Activated T-helper 17 cell treated with anti-CD3 and anti-CD28 coated beads, Interleukin-2, amount 50 U/mL, for 72 hours (primary cell): ENCODE results near the gene CFHR2. TPM values are rescaled to one million over a fixed set of nuclear protein-coding genes. Genes with fewer than 3 reads are reported as not detected.
A peak's percentile ranks its signal among the peaks of the same experiment; 100 is the strongest.
"Not testable (repeated sequence)": the region's sequence is repeated elsewhere in the genome, so short reads cannot be mapped to it uniquely, and the experiment has no call there.

Experiments used
- ATAC-seq: fragments of 150-1000 bp; cut with Tn5 transposase; replicated peaks from 2 replicates; pipeline ENCODE4 v1.10.0; 2021; ENCODE audit warnings: mild to moderate bottlenecking, moderate library complexity
- H3K27ac Mint-ChIP-seq: one replicate; pipeline ENCODE4 v1.8.0; 2022; ENCODE audit warnings: mixed read lengths
- H3K27me3 Mint-ChIP-seq: one replicate; pipeline ENCODE4 v1.8.0; 2022; ENCODE audit warnings: mixed read lengths
- H3K36me3 Mint-ChIP-seq: one replicate; pipeline ENCODE4 v1.8.0; 2022; ENCODE audit warnings: low read depth, mild to moderate bottlenecking, mixed read lengths
- H3K4me1 Mint-ChIP-seq: one replicate; pipeline ENCODE4 v1.8.0; 2022; ENCODE audit warnings: mixed read lengths
- H3K4me3 Mint-ChIP-seq: one replicate; pipeline ENCODE4 v1.8.0; 2022; ENCODE audit warnings: mild to moderate bottlenecking, mixed read lengths
- H3K9me3 Mint-ChIP-seq: one replicate; pipeline ENCODE4 v1.8.0; 2022; ENCODE audit warnings: mixed read lengths
- total RNA-seq, 2 donors: library from RNA; stranded (reverse); gene quantifications; one replicate each; pipeline ENCODE4 v1.2.3, GENCODE V29; 2022

Gene CFHR2
- total RNA-seq, 2 donors from 2014 or later = not detected

GRCh38 chr1:196976278-196976677, 32.7 kb downstream of the CFHR2 start:
- H3K36me3 Mint-ChIP-seq = no peaks in the 10 kb centered on the region
- H3K4me3 Mint-ChIP-seq = no peak overlapping the region
- H3K9me3 Mint-ChIP-seq = no peaks in the 10 kb centered on the region
- H3K27me3 Mint-ChIP-seq = no peaks in the 10 kb centered on the region
- H3K27ac Mint-ChIP-seq = no peak overlapping the region
- ATAC-seq = no peak
- no peaks in the 10 kb centered on the region for H3K4me1 Mint-ChIP-seq

- H3K9me3 Mint-ChIP-seq = no peaks in the 10 kb centered on the region
- H3K4me3 Mint-ChIP-seq = no peak within 1 kb of the TSS
- no peak within 1 kb of the TSS for H3K27ac Mint-ChIP-seq
- H3K4me1 Mint-ChIP-seq = no peaks in the 10 kb centered on the region
- no peaks in the 10 kb centered on the region for H3K27me3 Mint-ChIP-seq
- no peak for ATAC-seq
- no peaks in the 10 kb centered on the region for H3K36me3 Mint-ChIP-seq
Measured at GRCh38 chr1:196977278-196977677, 33.7 kb downstream of the CFHR2 start, which contains the start of gene CFHR5. TSS of gene CFHR5 (plus strand) at chr1:196977556. CDS start at chr1:196977665, 109 bp downstream.

- no peaks in the 10 kb centered on the region for H3K36me3 Mint-ChIP-seq
- no peak for ATAC-seq
- H3K4me3 Mint-ChIP-seq = no peak overlapping the region
- no peaks in the 10 kb centered on the region for H3K27me3 Mint-ChIP-seq
- H3K9me3 Mint-ChIP-seq = no peaks in the 10 kb centered on the region
- no peak overlapping the region for H3K27ac Mint-ChIP-seq
- no peaks in the 10 kb centered on the region for H3K4me1 Mint-ChIP-seq
Measured at GRCh38 chr1:196980859-196981258, 37.3 kb downstream of the CFHR2 start.

- not testable (repeated sequence) for H3K27me3 Mint-ChIP-seq, H3K4me1 Mint-ChIP-seq, H3K4me3 Mint-ChIP-seq, H3K9me3 Mint-ChIP-seq, H3K27ac Mint-ChIP-seq, ATAC-seq, H3K36me3 Mint-ChIP-seq
Measured at GRCh38 chr1:196982247-196982646, 38.7 kb downstream of the CFHR2 start.

- H3K27ac Mint-ChIP-seq, H3K36me3 Mint-ChIP-seq, H3K4me1 Mint-ChIP-seq, H3K9me3 Mint-ChIP-seq, ATAC-seq, H3K27me3 Mint-ChIP-seq, H3K4me3 Mint-ChIP-seq: not testable (repeated sequence)
Measured at GRCh38 chr1:196991919-196992651, 48.5 kb downstream of the CFHR2 start.

- Mint-ChIP-seq H3K27ac (no peak overlapping the region), H3K9me3 (no peaks in the 10 kb centered on the region), H3K4me3 (no peak overlapping the region)
Measured at GRCh38 chr1:196993916-196994315, 50.4 kb downstream of the CFHR2 start.

GRCh38 chr1:196997423-196997822, 53.9 kb downstream of the CFHR2 start:
- no peak overlapping the region for H3K4me3 Mint-ChIP-seq
- ATAC-seq = peak; percentile 26
- H3K27ac Mint-ChIP-seq = no peak overlapping the region
- H3K4me1 Mint-ChIP-seq = no peaks in the 10 kb centered on the region
- no peaks in the 10 kb centered on the region for H3K36me3 Mint-ChIP-seq
- no peaks in the 10 kb centered on the region for H3K9me3 Mint-ChIP-seq
- H3K27me3 Mint-ChIP-seq = no peaks in the 10 kb centered on the region

More at GRCh38 chr1:196993916-196994315, 50.4 kb downstream of the CFHR2 start:
- no peaks in the 10 kb centered on the region for H3K27me3 Mint-ChIP-seq
- ATAC-seq = no peak
- no peaks in the 10 kb centered on the region for H3K36me3 Mint-ChIP-seq
- no peaks in the 10 kb centered on the region for H3K4me1 Mint-ChIP-seq

- Mint-ChIP-seq H3K36me3 (no peaks in the 10 kb centered on the region), H3K27ac (no peak overlapping the region), H3K4me1 (no peaks in the 10 kb centered on the region), H3K9me3 (no peaks in the 10 kb centered on the region), H3K27me3 (peaks cover 3% of the 10 kb centered on the region), H3K4me3 (no peak overlapping the region)
- no peak for ATAC-seq
Measured at GRCh38 chr1:197001828-197002227, 58.3 kb downstream of the CFHR2 start.

- no peak for ATAC-seq
- no peak overlapping the region for H3K4me3 Mint-ChIP-seq
- no peak overlapping the region for H3K27ac Mint-ChIP-seq
- peaks cover 3% of the 10 kb centered on the region for H3K27me3 Mint-ChIP-seq
- H3K9me3 Mint-ChIP-seq = no peaks in the 10 kb centered on the region
- no peaks in the 10 kb centered on the region for H3K36me3 Mint-ChIP-seq
- no peaks in the 10 kb centered on the region for H3K4me1 Mint-ChIP-seq
Measured at GRCh38 chr1:197003132-197003531, 59.6 kb downstream of the CFHR2 start.

GRCh38 chr1:197008861-197009260, 65.3 kb downstream of the CFHR2 start:
- Mint-ChIP-seq H3K36me3 (no peaks in the 10 kb centered on the region), H3K4me1 (no peaks in the 10 kb centered on the region), H3K27me3 (peaks cover 3% of the 10 kb centered on the region), H3K9me3 (peaks cover 4% of the 10 kb centered on the region), H3K4me3 (no peak overlapping the region), H3K27ac (no peak overlapping the region)
- no peak for ATAC-seq

Other genes starting within 250 kb of the CFHR2 start
- gene CFHR3, start 168.9 kb upstream of the CFHR2 start, total RNA-seq = not detected
- gene CFHR1, start 124.0 kb upstream of the CFHR2 start, total RNA-seq = under 1 TPM in 1 of 2 donors, not detected in 1; 0.24 TPM
- not detected for gene CFHR4, start 55.7 kb upstream of the CFHR2 start, total RNA-seq
- gene CFHR5, start 33.8 kb downstream of the CFHR2 start, total RNA-seq = not detected
- gene F13B, start 123.5 kb downstream of the CFHR2 start, total RNA-seq = under 1 TPM in 1 of 2 donors, not detected in 1; 0.13 TPM
- 10 to 100 TPM; 59.0 to 61.5 TPM for gene ASPM, start 202.9 kb downstream of the CFHR2 start, total RNA-seq